HCEC 1CT (cell line): ENCODE measurements around the gene TAF11L10.
"Not testable (repeated sequence)": the region's sequence is repeated elsewhere in the genome, so short reads cannot be mapped to it uniquely, and the experiment has no call there.

ENCODE experiments used
- DNase-seq: peaks from one replicate; pipeline ENCODE4 v3.0.0-alpha.2; 2017

The TAF11L10 gene

DNA sequence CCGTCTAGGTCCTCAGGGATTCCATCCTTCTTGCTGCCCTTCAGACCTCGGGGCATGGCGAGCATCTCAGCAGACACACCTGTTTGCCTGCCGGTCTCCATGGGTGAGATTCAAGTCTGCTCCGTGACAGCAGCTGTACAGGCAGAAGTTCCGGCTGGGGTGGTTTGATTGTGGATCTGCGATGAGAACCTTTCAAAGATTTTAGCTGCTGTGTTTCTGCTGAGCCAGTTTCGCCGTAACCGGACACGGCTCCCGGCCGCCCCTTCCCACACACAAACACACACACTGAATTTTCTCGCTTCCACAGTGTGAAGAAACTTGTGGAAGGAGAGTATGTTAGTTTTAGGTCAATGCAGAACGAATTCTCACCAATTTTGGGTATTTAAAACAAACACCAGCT is at the start of gene TAF11L10:
Gene TAF11L10, minus strand, starts transcription at position 101 of the 400 bp plus-strand sequence.
- DNase-seq: not testable (repeated sequence)

GRCh38 chr5:17634160-17634559 is 36.5 kb upstream of the TAF11L10 start, which contains the start of gene TAF11L14:
Gene TAF11L14, plus strand, starts transcription at chr5:17634460.
- no peak for DNase-seq

- not testable (repeated sequence) for DNase-seq
Observed at GRCh38 chr5:17631788-17632187, 34.2 kb upstream of the TAF11L10 start, which contains the start of gene TAF11L13. Gene TAF11L13, plus strand, starts transcription at chr5:17632088.

DNA sequence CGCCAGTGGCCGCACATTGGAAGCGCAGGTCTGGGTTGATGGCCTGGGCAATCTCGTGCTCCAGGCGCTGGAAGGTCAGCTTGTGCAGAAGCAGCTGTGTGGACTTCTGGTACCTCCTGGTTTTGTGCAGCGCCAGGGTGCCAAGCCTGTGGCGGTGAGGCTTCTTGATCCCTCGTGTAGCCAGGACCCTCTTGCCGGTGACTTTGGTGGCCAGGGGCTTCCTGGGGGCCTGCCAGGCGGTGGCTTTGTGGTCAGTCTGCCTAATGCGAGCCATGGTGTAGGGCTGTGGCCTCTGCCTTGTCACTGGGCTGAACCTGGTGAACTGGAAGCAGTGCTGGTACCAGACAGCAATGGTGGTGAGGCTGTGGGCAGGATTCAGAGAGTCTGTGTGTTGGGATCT is 28.1 kb upstream of the TAF11L10 start:
- no peak for DNase-seq

GRCh38 chr5:17620627-17621026 is 23.0 kb upstream of the TAF11L10 start:
- DNase-seq: no peak

GRCh38 chr5:17619354-17619753 is 21.7 kb upstream of the TAF11L10 start:
- no peak for DNase-seq

DNA sequence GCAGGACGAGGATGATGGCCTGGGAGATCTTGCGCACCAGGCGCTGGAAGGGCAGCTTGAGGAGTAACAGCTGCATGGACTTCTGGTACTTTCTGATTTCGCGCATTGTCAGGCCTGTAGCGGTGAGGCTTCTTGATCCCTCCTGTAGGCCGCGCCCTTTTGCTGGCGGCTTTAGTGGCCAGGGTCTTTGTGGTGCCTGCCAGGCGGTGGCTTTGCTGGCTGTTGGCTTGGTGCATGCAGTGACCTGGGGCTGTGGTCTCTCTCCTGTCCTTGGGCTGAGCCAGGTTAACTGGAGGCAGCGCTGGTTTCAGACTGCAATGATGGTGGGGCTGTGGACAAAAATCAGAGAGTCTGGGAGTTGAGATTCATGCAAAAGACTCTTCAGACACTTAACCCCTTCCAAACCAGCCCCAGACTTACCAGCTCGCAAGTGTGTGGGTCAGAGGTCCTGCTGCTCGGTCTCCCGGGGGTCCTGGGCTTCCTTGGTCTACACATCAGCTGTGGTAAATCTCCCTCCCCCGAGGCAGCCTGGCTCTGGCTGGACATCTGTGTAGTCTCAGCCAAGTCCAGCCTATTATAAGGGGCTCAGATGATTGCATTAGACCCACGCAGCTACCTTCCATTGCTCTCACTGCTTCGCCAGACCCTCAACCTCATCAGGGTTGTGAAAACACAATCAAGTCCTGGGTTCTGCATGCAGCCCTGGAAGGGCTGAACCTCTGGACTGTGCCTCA is 17.4 kb upstream of the TAF11L10 start:
- no peak for DNase-seq

GRCh38 chr5:17610092-17610491 is 12.5 kb upstream of the TAF11L10 start, which contains the start of gene TAF11L12:
Gene TAF11L12, plus strand, starts transcription at chr5:17610392.
- not testable (repeated sequence) for DNase-seq

GRCh38 chr5:17607461-17607860 is 9.8 kb upstream of the TAF11L10 start:
- not testable (repeated sequence) for DNase-seq

- DNase-seq: no peak
Observed at GRCh38 chr5:17604951-17605350, 7.3 kb upstream of the TAF11L10 start.

DNA sequence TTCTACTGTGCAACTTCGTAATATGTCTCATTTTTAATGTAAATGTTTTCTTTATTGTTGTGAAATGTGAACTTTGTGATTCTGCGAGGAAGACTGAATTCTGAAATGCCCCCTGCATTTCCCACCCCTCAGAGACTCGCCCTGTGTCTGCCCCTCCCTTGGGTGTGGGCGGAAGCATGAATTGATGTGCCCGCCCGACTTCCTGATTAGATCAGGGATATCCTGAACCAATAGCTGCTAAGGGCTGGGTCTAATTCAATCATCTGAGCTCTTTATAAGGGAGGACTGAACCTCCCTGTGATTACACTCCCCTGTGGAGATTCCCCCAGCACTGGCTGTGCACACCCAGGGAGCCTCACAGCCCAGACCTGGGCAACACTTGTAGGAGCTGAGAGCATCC is 6.3 kb upstream of the TAF11L10 start, which contains the start of gene TAF11L11:
Gene TAF11L11, plus strand, starts transcription at position 304 of the 400 bp plus-strand sequence.
- not testable (repeated sequence) for DNase-seq

DNA sequence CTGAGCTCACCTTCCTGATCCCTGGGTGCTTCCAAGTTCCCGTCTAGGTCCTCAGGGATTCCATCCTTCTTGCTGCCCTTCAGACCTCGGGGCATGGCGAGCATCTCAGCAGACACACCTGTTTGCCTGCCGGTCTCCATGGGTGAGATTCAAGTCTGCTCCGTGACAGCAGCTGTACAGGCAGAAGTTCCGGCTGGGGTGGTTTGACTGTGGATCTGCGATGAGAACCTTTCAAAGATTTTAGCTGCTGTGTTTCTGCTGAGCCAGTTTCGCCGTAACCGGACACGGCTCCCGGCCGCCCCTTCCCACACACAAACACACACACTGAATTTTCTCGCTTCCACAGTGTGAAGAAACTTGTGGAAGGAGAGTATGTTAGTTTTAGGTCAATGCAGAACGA is 3.4 kb downstream of the TAF11L10 start, which contains the start of gene TAF11L9:
Gene TAF11L9, minus strand, starts transcription at position 140 of the 400 bp plus-strand sequence.
- not testable (repeated sequence) for DNase-seq

- DNase-seq: not testable (repeated sequence)
Observed at GRCh38 chr5:17590860-17591259, 6.8 kb downstream of the TAF11L10 start, which contains the start of gene TAF11L8. Gene TAF11L8, minus strand, starts transcription at chr5:17590960.

- DNase-seq: not testable (repeated sequence)
Observed at GRCh38 chr5:17585658-17586057, 12.0 kb downstream of the TAF11L10 start, which contains the start of gene TAF11L7. Gene TAF11L7, minus strand, starts transcription at chr5:17585758.
